ENCODE measurements around the gene CSTB.

CSTB gene

GRCh38 chr21:43797415-43797814, 21.3 kb upstream of the CSTB start:
- DNase-seq (ENCODE audit: low read depth), result no peak
- no peak overlapping the region for H3K4me3 ChIP-seq (ENCODE audit: low read depth, low read length)
- no peak for TF ChIP-seq CTCF (IDR thresholded peaks at IDR 0.05; ENCODE audit: control insufficient read depth, extremely low read depth, insufficient read depth)

GRCh38 chr21:43794857-43795256, 18.7 kb upstream of the CSTB start:
- no peak overlapping the region for H3K4me3 ChIP-seq (ENCODE audit: low read depth, low read length)
- no peak for TF ChIP-seq CTCF (IDR thresholded peaks at IDR 0.05; ENCODE audit: control insufficient read depth, extremely low read depth, insufficient read depth)
- no peak for DNase-seq (ENCODE audit: low read depth)

GRCh38 chr21:43794311-43794710, 18.2 kb upstream of the CSTB start:
- no peak for DNase-seq (ENCODE audit: low read depth)
- TF ChIP-seq CTCF (IDR thresholded peaks at IDR 0.05; ENCODE audit: control insufficient read depth, extremely low read depth, insufficient read depth), result no peak
- no peak overlapping the region for H3K4me3 ChIP-seq (ENCODE audit: low read depth, low read length)

GRCh38 chr21:43793243-43793642, 17.1 kb upstream of the CSTB start:
- no peak for DNase-seq (ENCODE audit: low read depth)
- H3K4me3 ChIP-seq (ENCODE audit: low read depth, low read length), result no peak overlapping the region
- no peak for TF ChIP-seq CTCF (IDR thresholded peaks at IDR 0.05; ENCODE audit: control insufficient read depth, extremely low read depth, insufficient read depth)

- DNase-seq (ENCODE audit: low read depth), result no peak
Observed at GRCh38 chr21:43792406-43792805, 16.3 kb upstream of the CSTB start.

GRCh38 chr21:43790010-43790524, 14.0 kb upstream of the CSTB start:
- no peak for DNase-seq (ENCODE audit: low read depth)
- no peak for TF ChIP-seq CTCF (IDR thresholded peaks at IDR 0.05; ENCODE audit: control insufficient read depth, extremely low read depth, insufficient read depth)
- H3K4me3 ChIP-seq (ENCODE audit: low read depth, low read length), result peak overlapping the region; percentile 94

More at GRCh38 chr21:43792406-43792805, 16.3 kb upstream of the CSTB start:
- TF ChIP-seq CTCF (IDR thresholded peaks at IDR 0.05; ENCODE audit: control insufficient read depth, extremely low read depth, insufficient read depth), result no peak
- no peak overlapping the region for H3K4me3 ChIP-seq (ENCODE audit: low read depth, low read length)

- no peak for DNase-seq (ENCODE audit: low read depth)
- TF ChIP-seq CTCF (IDR thresholded peaks at IDR 0.05; ENCODE audit: control insufficient read depth, extremely low read depth, insufficient read depth), result peak; percentile 100
- peak within 1 kb of the TSS; percentile 94 for H3K4me3 ChIP-seq (ENCODE audit: low read depth, low read length)
Observed at GRCh38 chr21:43789276-43790009, 13.3 kb upstream of the CSTB start, which contains the start of gene RRP1. TSS of gene RRP1 (plus strand) at chr21:43789577. CDS start at chr21:43789630, 53 bp downstream.
